ENCODE results near the gene DOCK1.

DOCK1 gene

DNA sequence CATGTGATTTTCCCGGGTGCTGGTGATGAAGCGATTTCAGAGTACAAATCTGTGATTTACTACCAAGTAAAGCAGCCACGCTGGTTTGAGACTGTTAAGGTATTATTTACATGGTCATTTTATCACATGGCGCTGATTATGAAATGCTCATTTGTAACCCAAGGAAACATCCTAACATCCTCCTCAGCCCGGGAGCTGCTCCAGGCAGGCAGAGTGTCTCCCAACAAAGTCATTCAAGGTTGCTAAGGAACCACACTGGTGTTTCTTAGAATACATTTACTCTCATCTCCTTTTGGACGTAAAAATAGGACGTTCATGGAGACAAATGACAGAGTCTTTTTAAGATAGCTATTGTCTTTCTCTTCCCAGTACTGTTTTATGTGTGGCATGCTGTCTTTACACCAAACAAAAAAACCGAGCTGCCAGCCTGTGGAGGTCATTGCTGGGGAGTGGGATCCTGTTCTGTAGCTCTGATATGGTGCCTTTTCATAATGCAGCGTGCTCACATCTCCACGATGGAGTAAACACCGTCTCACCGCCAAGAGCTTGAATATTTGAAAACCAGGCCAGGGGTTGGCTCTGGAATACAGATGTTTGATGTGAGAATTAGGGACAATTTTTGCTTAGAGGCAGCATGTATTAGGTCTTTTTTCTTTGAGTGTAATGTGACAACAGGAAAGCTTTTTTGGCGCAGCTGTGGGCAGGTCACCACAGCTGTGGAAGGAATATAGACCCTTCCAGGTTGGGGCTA, 119.6 kb downstream of the DOCK1 start:
- Histone ChIP-seq H3K4me1 (ENCODE audit: control insufficient read depth in 1 of 2, insufficient read depth in 1 of 2, low read depth in 1 of 2, low read length in 1 of 2) (no peaks in the 10 kb centered on the region), H3K9me3 (no peaks in the 10 kb centered on the region), H3K4me3 (ENCODE audit: low read depth in 1 of 2, low read length in 1 of 2) (no peak overlapping the region), H3K27ac (no peak overlapping the region), H3K27me3 (no peaks in the 10 kb centered on the region), H3K36me3 (no peaks in the 10 kb centered on the region)
- TF ChIP-seq, protein P1, sequence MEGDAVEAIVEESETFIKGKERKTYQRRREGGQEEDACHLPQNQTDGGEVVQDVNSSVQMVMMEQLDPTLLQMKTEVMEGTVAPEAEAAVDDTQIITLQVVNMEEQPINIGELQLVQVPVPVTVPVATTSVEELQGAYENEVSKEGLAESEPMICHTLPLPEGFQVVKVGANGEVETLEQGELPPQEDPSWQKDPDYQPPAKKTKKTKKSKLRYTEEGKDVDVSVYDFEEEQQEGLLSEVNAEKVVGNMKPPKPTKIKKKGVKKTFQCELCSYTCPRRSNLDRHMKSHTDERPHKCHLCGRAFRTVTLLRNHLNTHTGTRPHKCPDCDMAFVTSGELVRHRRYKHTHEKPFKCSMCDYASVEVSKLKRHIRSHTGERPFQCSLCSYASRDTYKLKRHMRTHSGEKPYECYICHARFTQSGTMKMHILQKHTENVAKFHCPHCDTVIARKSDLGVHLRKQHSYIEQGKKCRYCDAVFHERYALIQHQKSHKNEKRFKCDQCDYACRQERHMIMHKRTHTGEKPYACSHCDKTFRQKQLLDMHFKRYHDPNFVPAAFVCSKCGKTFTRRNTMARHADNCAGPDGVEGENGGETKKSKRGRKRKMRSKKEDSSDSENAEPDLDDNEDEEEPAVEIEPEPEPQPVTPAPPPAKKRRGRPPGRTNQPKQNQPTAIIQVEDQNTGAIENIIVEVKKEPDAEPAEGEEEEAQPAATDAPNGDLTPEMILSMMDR (IDR thresholded peaks at IDR 0.05): no peak

DNA sequence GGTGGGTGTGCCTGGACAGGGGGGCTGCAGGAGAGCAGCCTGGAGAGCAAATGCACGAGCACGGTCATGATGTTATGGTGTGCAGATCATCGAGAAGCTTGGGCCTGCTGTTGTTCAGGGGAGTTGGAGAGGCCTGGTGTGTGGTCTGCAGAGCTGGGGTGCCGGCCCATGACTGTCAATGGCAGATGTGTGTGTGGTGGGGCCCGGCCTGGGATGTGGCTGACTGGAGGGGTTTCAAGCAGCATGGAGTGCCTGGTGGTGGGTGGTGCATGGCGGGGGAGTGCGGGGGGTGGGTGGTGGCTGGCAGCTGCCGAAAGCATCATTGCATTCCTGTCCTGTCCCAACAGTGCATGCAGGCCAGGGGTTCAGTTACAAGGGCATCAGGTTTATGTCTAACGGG, 122.6 kb downstream of the DOCK1 start:
- no peaks in the 10 kb centered on the region for H3K9me3 ChIP-seq
- no peak overlapping the region for H3K4me3 ChIP-seq (ENCODE audit: low read depth in 1 of 2, low read length in 1 of 2)
- H3K27ac ChIP-seq: no peak overlapping the region
- H3K4me1 ChIP-seq (ENCODE audit: control insufficient read depth in 1 of 2, insufficient read depth in 1 of 2, low read depth in 1 of 2, low read length in 1 of 2): no peaks in the 10 kb centered on the region
- no peaks in the 10 kb centered on the region for H3K36me3 ChIP-seq
- H3K27me3 ChIP-seq: no peaks in the 10 kb centered on the region
- TF ChIP-seq, protein P1 (IDR thresholded peaks at IDR 0.05): no peak

DNA sequence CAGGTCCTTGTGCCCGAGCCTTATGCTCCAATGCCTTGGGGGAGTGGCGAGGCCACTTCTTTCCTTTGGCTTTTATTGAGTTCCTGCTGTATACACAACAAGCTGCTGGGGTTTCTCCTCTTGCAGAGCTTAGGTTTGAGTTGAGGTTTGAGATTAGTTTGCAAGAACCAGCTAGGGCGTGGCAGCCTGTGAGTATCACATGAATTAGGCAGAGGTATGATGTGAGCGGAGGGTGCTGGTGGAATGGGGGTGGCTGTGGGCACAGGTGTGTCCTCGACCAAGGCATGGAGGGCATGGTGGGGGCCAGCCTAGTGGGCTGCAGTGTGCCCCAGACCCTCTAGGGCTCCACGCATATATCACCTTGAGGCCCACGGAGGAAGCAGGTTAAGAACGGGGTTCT, 123.3 kb downstream of the DOCK1 start:
- H3K4me3 ChIP-seq (ENCODE audit: low read depth in 1 of 2, low read length in 1 of 2): no peak overlapping the region

DNA sequence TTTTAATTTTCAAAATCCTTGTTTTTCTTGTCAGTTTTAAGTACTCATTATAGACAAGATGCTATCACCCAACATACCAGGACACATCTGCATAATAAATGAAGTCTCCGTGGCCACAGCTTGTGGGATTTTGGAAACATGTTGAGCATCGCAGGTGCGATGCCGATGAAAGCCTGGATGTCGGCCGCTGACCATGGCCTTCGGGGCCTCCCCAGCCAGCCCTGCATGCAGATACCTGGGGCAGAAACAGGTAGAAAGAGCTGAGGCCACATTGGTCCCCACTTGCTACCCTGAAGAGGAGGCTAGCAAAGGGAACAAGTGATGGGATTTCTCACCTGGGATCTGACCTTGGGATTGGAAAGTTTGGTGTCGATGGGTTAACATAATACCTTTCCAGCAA, 123.8 kb downstream of the DOCK1 start:
- no peaks in the 10 kb centered on the region for H3K9me3 ChIP-seq
- no peak overlapping the region for H3K4me3 ChIP-seq (ENCODE audit: low read depth in 1 of 2, low read length in 1 of 2)
- TF ChIP-seq, protein P1 (IDR thresholded peaks at IDR 0.05): no peak
- H3K27ac ChIP-seq: no peak overlapping the region
- H3K27me3 ChIP-seq: no peaks in the 10 kb centered on the region
- H3K36me3 ChIP-seq: no peaks in the 10 kb centered on the region
- no peaks in the 10 kb centered on the region for H3K4me1 ChIP-seq (ENCODE audit: control insufficient read depth in 1 of 2, insufficient read depth in 1 of 2, low read depth in 1 of 2, low read length in 1 of 2)

More for the DNA sequence above, 123.3 kb downstream of the DOCK1 start:
- Histone ChIP-seq H3K9me3 (no peaks in the 10 kb centered on the region), H3K4me1 (ENCODE audit: control insufficient read depth in 1 of 2, insufficient read depth in 1 of 2, low read depth in 1 of 2, low read length in 1 of 2) (no peaks in the 10 kb centered on the region), H3K36me3 (no peaks in the 10 kb centered on the region), H3K27ac (no peak overlapping the region), H3K27me3 (no peaks in the 10 kb centered on the region)
- TF ChIP-seq, protein P1 (IDR thresholded peaks at IDR 0.05): no peak

DNA sequence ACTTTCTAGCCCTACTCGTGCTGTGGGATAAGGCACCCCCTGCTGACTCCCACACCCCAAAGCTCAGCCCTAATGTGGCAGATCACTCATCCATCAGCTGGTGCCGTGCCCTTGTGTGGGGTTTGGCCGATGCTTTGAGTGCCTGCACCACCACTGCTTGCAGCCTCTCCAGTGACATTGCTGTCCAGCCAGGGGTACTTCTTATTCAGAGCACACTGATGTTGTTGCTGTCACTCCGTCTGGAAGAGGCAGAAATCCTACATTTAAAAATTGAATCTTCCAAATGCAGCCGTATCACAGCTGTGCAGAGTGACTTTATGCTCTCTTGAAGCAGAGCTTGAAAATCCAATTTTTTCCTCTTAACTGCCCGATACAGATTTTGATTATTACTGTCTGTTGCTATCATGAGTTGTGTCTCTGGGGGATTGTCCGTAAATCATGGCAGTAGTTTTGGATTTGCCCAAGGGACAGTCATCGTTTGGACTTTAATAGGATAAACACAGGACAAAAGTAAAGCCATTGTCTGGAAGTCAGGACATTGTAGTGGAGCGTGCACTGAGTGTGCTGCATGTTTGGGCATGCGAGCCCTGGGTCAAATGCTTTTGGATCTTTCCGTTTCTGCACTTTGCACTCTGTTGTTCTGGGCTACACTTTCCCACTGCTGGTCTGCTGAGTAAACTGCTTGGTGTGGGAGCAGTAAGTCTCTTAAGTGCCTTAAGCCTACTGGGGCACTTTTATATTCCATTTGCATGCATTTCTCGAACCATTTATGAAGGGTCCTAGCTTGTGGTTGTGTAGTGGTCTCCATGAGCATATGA, 128.2 kb downstream of the DOCK1 start:
- H3K27ac ChIP-seq: no peak overlapping the region
- H3K36me3 ChIP-seq: no peaks in the 10 kb centered on the region
- H3K9me3 ChIP-seq: no peaks in the 10 kb centered on the region

More for the DNA sequence above, 128.2 kb downstream of the DOCK1 start:
- no peaks in the 10 kb centered on the region for H3K4me1 ChIP-seq (ENCODE audit: control insufficient read depth in 1 of 2, insufficient read depth in 1 of 2, low read depth in 1 of 2, low read length in 1 of 2)
- no peak overlapping the region for H3K4me3 ChIP-seq (ENCODE audit: low read depth in 1 of 2, low read length in 1 of 2)
- TF ChIP-seq, protein P1 (IDR thresholded peaks at IDR 0.05): no peak
- H3K27me3 ChIP-seq: no peaks in the 10 kb centered on the region
